ENCODE results near the gene SCD.
"Not testable (repeated sequence)": the region's sequence is repeated elsewhere in the genome, so short reads cannot be mapped to it uniquely, and the experiment has no call there.

Gene SCD

GRCh38 chr10:100346765-100347567 lies at the start of gene SCD:
Gene SCD, plus strand, starts transcription at chr10:100347233. Its CDS starts 272 bp downstream, at chr10:100347505.
- Mint-ChIP-seq H3K27me3 (peaks cover 24% of the 10 kb centered on the region), H3K9me3 (no peaks in the 10 kb centered on the region), H3K27ac (peak within 1 kb of the TSS; percentile 81), H3K4me1 (ENCODE audit: low read depth) (peaks cover 72% of the 10 kb centered on the region), H3K4me3 (peak within 1 kb of the TSS; percentile 80), H3K36me3 (ENCODE audit: low read depth) (peaks cover 51% of the 10 kb centered on the region)
- intact Hi-C loops (cut with micrococcal nuclease) = loop anchor here (2.0 kb wide), 1 partner anchor 26 kb away; no protein-coding TSS in a partner anchor

DNA sequence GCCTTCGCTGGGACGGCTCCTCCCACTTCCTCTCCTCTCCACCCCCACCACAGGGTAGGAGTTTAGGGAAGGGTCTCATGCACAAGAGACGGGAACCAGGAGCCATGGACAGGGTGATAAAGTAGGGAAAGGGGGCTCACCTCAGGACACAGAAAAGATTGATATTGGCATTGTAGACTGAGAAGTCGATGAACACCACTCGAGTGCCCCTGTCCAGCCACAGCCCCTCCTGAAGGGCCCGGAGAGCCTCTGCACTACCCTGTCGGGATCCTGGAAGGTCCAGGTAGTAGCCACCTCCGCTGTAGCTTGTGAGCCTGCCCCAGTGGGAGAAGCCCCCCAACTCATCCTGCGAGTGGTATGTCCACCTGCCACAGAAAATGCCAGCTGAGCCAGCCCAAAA lies 49.8 kb upstream of the SCD start:
- Mint-ChIP-seq H3K4me3 (no peak overlapping the region), H3K27me3 (peaks cover 43% of the 10 kb centered on the region), H3K36me3 (ENCODE audit: low read depth) (no peaks in the 10 kb centered on the region), H3K9me3 (no peaks in the 10 kb centered on the region), H3K27ac (no peak overlapping the region), H3K4me1 (ENCODE audit: low read depth) (peaks cover 31% of the 10 kb centered on the region)
- intact Hi-C loops (cut with micrococcal nuclease) = no loop called here

GRCh38 chr10:100301123-100301522 lies 45.9 kb upstream of the SCD start:
- H3K36me3 Mint-ChIP-seq (ENCODE audit: low read depth); H3K4me3 Mint-ChIP-seq; H3K9me3 Mint-ChIP-seq; H3K27ac Mint-ChIP-seq; intact Hi-C loops (cut with micrococcal nuclease): not testable (repeated sequence)
- Mint-ChIP-seq H3K4me1 (ENCODE audit: low read depth) (peaks cover 19% of the 10 kb centered on the region), H3K27me3 (peaks cover 50% of the 10 kb centered on the region)

GRCh38 chr10:100303724-100304319 lies 43.2 kb upstream of the SCD start:
- no peak overlapping the region for H3K4me3 Mint-ChIP-seq
- H3K27ac Mint-ChIP-seq = no peak overlapping the region
- no peaks in the 10 kb centered on the region for H3K9me3 Mint-ChIP-seq
- H3K36me3 Mint-ChIP-seq (ENCODE audit: low read depth) = no peaks in the 10 kb centered on the region
- intact Hi-C loops (cut with micrococcal nuclease) = loop anchor here (1.0 kb wide), 1 partner anchor 128 kb away; no protein-coding TSS in a partner anchor
- H3K27me3 Mint-ChIP-seq = peaks cover 49% of the 10 kb centered on the region
- no peaks in the 10 kb centered on the region for H3K4me1 Mint-ChIP-seq (ENCODE audit: low read depth)

DNA sequence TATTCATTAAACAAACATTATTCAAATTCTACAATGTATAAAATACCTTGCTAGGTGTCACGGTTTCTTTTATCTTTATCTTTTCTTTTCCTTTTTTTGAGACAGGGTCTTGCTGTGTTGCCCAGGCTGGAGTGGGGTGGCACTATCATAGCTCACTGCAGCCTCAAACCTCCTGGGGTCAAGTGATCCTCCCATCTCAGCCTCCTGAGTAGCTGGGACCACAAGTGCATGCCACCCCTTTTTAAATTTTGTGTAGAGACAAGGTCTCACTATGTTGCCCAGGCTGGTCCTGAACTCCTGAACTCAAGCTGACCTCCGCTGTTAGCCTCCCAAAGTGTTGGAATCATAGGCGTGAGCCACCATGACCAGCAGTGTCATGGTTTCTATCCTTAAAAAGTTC lies 42.6 kb upstream of the SCD start:
- Mint-ChIP-seq H3K4me3 (no peak overlapping the region), H3K4me1 (ENCODE audit: low read depth) (no peaks in the 10 kb centered on the region), H3K9me3 (no peaks in the 10 kb centered on the region), H3K27ac (no peak overlapping the region), H3K27me3 (peaks cover 48% of the 10 kb centered on the region), H3K36me3 (ENCODE audit: low read depth) (no peaks in the 10 kb centered on the region)
- intact Hi-C loops (cut with micrococcal nuclease) = loop anchor here (1.0 kb wide), 1 partner anchor 128 kb away; no protein-coding TSS in a partner anchor

DNA sequence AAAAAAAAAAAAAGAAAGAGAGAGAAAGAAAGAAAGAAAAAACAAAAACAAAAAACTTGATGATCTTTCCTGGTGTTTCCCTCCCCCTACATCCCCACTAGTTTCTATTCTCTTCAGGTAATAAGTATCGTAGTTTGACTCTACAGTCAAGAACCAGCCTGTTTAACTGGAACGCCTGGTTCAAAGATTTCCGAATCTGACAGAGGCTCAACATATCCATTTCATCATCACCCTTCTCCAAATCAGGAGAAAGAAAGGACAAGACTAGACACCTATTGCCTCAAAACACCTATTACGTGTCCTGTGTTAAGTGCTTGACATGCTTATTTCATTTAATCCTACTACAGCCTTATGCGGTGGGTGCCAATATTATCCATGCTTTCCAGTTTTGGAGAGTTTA lies 40.2 kb upstream of the SCD start:
- intact Hi-C loops (cut with micrococcal nuclease) = no loop called here

DNA sequence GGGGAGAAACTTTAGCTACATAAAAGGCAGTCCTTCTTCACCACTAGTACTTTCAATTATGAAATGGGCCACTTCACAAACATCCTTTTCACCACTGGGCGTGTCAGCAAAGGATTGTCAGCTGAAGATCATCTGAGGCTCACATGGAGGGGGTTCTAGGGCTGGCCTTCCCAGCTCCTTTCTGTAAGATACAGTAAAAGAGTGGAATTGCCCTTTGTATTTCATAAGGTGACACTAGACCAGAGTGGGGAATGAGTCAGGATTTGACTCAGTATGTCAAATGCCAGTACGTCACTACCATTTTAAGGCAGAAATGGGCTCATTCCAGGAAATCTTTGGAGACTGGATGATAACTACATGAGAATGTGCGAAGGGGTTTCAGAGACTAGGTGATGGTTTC lies 39.3 kb upstream of the SCD start:
- Mint-ChIP-seq H3K9me3 (no peaks in the 10 kb centered on the region), H3K36me3 (ENCODE audit: low read depth) (no peaks in the 10 kb centered on the region), H3K27ac (no peak overlapping the region), H3K4me1 (ENCODE audit: low read depth) (no peaks in the 10 kb centered on the region), H3K27me3 (peaks cover 55% of the 10 kb centered on the region), H3K4me3 (no peak overlapping the region)
- intact Hi-C loops (cut with micrococcal nuclease) = no loop called here

More for the DNA sequence above, 40.2 kb upstream of the SCD start:
- H3K4me3 Mint-ChIP-seq = no peak overlapping the region
- H3K27ac Mint-ChIP-seq = no peak overlapping the region
- H3K4me1 Mint-ChIP-seq (ENCODE audit: low read depth) = no peaks in the 10 kb centered on the region
- peaks cover 51% of the 10 kb centered on the region for H3K27me3 Mint-ChIP-seq
- H3K36me3 Mint-ChIP-seq (ENCODE audit: low read depth) = no peaks in the 10 kb centered on the region
- H3K9me3 Mint-ChIP-seq = no peaks in the 10 kb centered on the region

DNA sequence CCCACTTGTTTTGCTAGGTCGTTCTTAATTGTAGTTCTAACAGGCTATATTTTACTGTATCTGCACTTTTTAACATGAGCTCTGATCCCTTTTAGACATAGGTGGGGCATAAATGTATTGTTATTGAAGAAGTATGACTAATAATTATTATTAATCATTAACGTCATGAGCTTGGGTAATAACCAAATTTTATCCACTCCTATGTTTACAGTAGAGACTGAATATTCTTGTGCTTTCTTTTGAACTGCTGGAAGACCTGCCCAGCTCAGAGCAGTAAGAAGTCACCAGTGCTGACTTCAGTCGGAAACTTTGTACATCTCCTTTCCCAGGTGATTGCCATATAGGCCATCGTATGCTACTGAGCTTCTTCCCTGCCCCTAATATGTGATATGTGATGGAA lies 35.7 kb upstream of the SCD start:
- peaks cover 6% of the 10 kb centered on the region for H3K4me1 Mint-ChIP-seq (ENCODE audit: low read depth)
- H3K4me3 Mint-ChIP-seq = no peak overlapping the region
- H3K36me3 Mint-ChIP-seq (ENCODE audit: low read depth) = no peaks in the 10 kb centered on the region
- intact Hi-C loops (cut with micrococcal nuclease) = no loop called here
- no peak overlapping the region for H3K27ac Mint-ChIP-seq
- no peaks in the 10 kb centered on the region for H3K9me3 Mint-ChIP-seq
- H3K27me3 Mint-ChIP-seq = peaks cover 46% of the 10 kb centered on the region

DNA sequence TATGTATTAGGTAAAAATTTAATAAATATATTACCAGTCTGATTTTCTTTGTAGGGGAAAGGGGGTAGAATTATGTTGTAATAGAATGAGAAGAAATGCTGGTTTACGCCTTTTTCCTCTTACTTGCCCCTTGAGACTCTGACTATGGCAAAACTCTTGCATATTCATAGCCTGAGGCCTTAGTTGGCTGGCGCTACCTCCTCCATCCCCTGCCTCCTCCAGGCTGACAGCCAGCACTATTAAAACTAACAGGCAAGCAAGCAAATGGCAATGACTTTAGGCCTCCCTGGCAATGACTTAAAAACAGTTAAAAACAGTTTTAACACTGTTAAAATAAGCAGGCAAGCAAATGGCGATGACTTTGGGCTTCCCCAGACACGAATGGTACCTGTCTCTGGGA lies 31.4 kb upstream of the SCD start:
- Mint-ChIP-seq H3K9me3 (no peaks in the 10 kb centered on the region), H3K36me3 (ENCODE audit: low read depth) (no peaks in the 10 kb centered on the region), H3K4me3 (no peak overlapping the region), H3K27me3 (peaks cover 49% of the 10 kb centered on the region), H3K4me1 (ENCODE audit: low read depth) (peaks cover 6% of the 10 kb centered on the region), H3K27ac (no peak overlapping the region)
- intact Hi-C loops (cut with micrococcal nuclease) = no loop called here

DNA sequence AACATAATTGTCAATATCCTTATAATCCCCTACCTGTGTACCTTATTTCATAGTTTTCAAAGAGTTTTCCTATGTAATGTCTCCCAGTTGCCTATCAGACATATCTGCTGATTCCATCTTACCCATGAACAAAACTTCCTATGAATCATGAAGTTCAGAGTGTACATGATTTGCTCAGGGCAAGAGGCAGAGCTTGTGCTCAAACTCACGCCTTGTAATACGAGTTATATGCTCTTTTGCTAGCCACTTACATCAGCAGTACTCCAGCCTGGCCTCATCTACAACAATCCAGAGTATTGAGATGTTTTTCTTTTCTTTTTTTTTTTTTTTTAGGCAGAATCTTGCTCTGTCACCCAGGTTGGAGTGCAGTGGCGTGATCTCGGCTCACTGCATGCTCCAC lies 28.8 kb upstream of the SCD start:
- Mint-ChIP-seq H3K27me3 (peaks cover 36% of the 10 kb centered on the region), H3K36me3 (ENCODE audit: low read depth) (no peaks in the 10 kb centered on the region), H3K9me3 (no peaks in the 10 kb centered on the region), H3K4me1 (ENCODE audit: low read depth) (peaks cover 6% of the 10 kb centered on the region), H3K27ac (no peak overlapping the region), H3K4me3 (no peak overlapping the region)
- intact Hi-C loops (cut with micrococcal nuclease) = no loop called here

DNA sequence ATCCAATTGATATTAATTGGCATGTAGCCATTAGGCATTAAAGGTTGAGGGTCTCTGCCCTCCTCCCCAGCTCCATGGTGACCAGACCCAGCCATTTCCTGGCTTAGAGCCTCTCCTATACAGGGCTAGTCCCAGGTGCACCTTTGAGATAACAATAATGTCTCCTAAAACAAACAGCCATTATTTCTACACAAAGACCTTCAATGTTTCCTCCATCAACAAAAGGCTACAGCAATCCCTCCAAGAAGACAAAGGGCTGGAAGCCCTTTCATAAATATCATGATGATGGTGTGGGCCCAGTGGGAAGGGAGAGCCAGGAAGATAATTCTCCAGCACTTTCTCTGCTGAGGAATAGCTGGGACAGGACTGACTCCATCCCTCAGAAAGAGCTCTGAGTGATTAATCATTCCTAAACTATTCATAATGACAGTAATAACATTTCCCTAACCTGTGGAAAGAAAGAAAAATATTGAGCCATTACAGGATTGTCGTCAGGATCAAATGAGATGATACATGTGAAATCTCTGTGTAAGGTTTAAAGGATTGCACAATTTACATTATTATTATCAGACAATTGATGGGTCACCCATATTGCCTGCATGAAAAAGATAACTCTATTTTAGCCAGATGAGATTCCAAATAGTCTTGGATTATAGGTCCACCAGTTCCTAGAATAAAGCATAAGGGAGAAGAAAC lies 27.2 kb upstream of the SCD start:
- intact Hi-C loops (cut with micrococcal nuclease) = no loop called here
- Mint-ChIP-seq H3K36me3 (ENCODE audit: low read depth) (no peaks in the 10 kb centered on the region), H3K27ac (no peak overlapping the region), H3K4me3 (no peak overlapping the region), H3K4me1 (ENCODE audit: low read depth) (no peaks in the 10 kb centered on the region), H3K27me3 (peaks cover 30% of the 10 kb centered on the region), H3K9me3 (no peaks in the 10 kb centered on the region)

GRCh38 chr10:100325158-100325557 lies 21.9 kb upstream of the SCD start:
- H3K27me3 Mint-ChIP-seq = peaks cover 8% of the 10 kb centered on the region

DNA sequence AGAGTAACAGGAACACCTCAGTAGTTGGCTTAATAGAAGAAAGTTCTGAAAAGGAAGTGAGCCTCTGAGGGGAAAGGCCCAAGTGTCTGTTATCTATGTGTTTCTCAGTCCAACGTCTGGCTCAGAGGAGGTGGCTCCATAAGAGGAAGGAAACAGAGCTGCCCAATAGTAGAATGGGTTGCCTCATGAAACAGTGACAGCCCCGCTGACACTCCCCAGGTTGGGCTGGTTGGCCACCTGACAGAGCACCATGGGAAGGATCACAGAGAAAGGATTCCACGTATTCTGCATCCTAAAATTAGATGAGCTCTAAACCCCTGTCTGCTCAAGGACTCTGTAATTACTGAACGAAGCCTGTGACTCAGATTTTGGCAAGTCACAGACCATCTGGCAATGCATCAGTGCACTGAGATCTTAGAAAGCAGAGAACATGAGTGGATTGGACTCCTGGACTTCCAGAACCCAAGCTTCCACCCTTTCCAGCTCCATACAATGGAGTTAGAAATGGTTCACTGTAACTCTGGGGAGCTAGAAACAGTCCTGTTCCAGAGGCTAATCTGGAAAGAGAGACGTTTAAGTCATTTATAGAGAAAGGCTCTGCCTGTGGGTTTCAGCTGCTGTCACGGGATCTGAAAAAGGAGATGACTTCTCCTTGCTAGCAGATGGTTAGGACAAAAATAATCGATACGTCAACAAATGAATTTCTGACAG lies 19.9 kb upstream of the SCD start:
- Mint-ChIP-seq H3K4me1 (ENCODE audit: low read depth) (peaks cover 15% of the 10 kb centered on the region), H3K27me3 (peaks cover 11% of the 10 kb centered on the region), H3K4me3 (no peak overlapping the region), H3K9me3 (no peaks in the 10 kb centered on the region), H3K36me3 (ENCODE audit: low read depth) (no peaks in the 10 kb centered on the region), H3K27ac (no peak overlapping the region)
- intact Hi-C loops (cut with micrococcal nuclease) = no loop called here

More at GRCh38 chr10:100325158-100325557, 21.9 kb upstream of the SCD start:
- H3K4me3 Mint-ChIP-seq = no peak overlapping the region
- intact Hi-C loops (cut with micrococcal nuclease) = no loop called here
- no peaks in the 10 kb centered on the region for H3K36me3 Mint-ChIP-seq (ENCODE audit: low read depth)
- peaks cover 15% of the 10 kb centered on the region for H3K4me1 Mint-ChIP-seq (ENCODE audit: low read depth)
- H3K27ac Mint-ChIP-seq = no peak overlapping the region
- H3K9me3 Mint-ChIP-seq = no peaks in the 10 kb centered on the region

GRCh38 chr10:100327718-100328009 lies 19.4 kb upstream of the SCD start:
- Mint-ChIP-seq H3K27ac (no peak overlapping the region), H3K9me3 (no peaks in the 10 kb centered on the region), H3K36me3 (ENCODE audit: low read depth) (no peaks in the 10 kb centered on the region), H3K4me3 (no peak overlapping the region), H3K4me1 (ENCODE audit: low read depth) (peaks cover 15% of the 10 kb centered on the region), H3K27me3 (peaks cover 11% of the 10 kb centered on the region)
- intact Hi-C loops (cut with micrococcal nuclease) = no loop called here

Data from dendritic cell treated with granulocyte-macrophage colony-stimulating factor and Interleukin-4, amounts not matched to agents 40 ng/mL and 50 ng/mL, for 4 days (primary cell).